ENCODE results near the gene CCDC106. TPM values are rescaled to one million over a fixed set of nuclear protein-coding genes. Genes with fewer than 3 reads are reported as not detected.

The CCDC106 gene
- total RNA-seq, 1 experiment from 2014 or later: 19.9 TPM

DNA sequence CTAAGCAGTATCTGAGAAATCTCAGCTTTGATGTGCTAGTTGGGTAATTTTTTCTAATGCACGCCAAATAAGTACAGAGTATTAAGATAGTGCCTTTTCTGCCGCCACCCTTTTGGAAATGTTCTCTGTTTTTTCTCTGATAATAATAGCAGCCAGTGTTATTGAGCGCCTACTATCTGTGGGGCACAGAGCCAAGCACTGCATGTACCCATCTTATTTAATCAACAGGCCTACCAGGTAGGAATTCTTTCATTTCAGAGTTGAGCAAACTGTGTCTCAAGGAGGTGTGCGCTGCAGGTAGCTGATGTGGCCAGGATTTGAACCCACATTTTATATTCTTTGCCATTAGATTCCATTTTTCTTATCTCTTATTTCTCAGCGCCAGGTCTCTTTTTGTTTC is 28.4 kb downstream of the CCDC106 start:
- Histone ChIP-seq H4K91ac (ENCODE audit: insufficient read length, low read depth, low read length) (no peak overlapping the region), H3K23me2 (ENCODE audit: insufficient read length, low read depth, low read length, poor library complexity, severe bottlenecking) (peaks cover 6% of the 10 kb centered on the region), H3K9me3 (ENCODE audit: control insufficient read depth, low read depth, low read length) (no peaks in the 10 kb centered on the region), H3K79me1 (ENCODE audit: insufficient read depth, low read depth, low read length, poor library complexity, severe bottlenecking) (peaks cover 18% of the 10 kb centered on the region), H4K8ac (replicated peaks; ENCODE audit: insufficient read length, low read depth, low read length) (no peak overlapping the region), H3K27me3 (ENCODE audit: insufficient read depth, low read length) (no peaks in the 10 kb centered on the region), H3T11ph (ENCODE audit: low read length) (no peak overlapping the region), H2BK12ac (ENCODE audit: insufficient read length, low read depth, low read length) (no peak overlapping the region), H2AK5ac (ENCODE audit: insufficient read length, low read length) (no peak overlapping the region), H4K20me1 (ENCODE audit: control insufficient read depth, insufficient read depth, insufficient read length) (no peaks in the 10 kb centered on the region), H2BK15ac (ENCODE audit: low read depth, low read length) (no peak overlapping the region), H3K23ac (ENCODE audit: insufficient read length, low read depth, low read length) (no peak overlapping the region), H3K14ac (ENCODE audit: insufficient read depth, low read length) (no peak overlapping the region), H2BK20ac (ENCODE audit: low read depth, low read length, poor library complexity, severe bottlenecking) (no peak overlapping the region), H3K4me2 (ENCODE audit: insufficient read depth, insufficient read length, low read length) (peak overlapping the region; percentile 77), H3K56ac (ENCODE audit: insufficient read length, low read depth, low read length) (no peak overlapping the region), H2BK5ac (ENCODE audit: insufficient read length, low read length) (no peak overlapping the region), H3K27ac (ENCODE audit: insufficient read length, low read depth, low read length) (no peak overlapping the region), H3K9ac (ENCODE audit: extremely low read depth, insufficient read length, low read length) (no peak overlapping the region), H3K18ac (ENCODE audit: insufficient read length, low read depth, low read length) (no peak overlapping the region), H2BK120ac (ENCODE audit: low read depth, low read length, poor library complexity, severe bottlenecking) (no peak overlapping the region), H3K79me2 (ENCODE audit: insufficient read depth, low read length) (peaks cover 19% of the 10 kb centered on the region; the same call in 1 of the 2 replicates), H3K4me1 (ENCODE audit: insufficient read depth, low read length) (no peaks in the 10 kb centered on the region), H2AFZ (ENCODE audit: low read length) (no peak overlapping the region), H3K4ac (ENCODE audit: low read depth, low read length) (no peak overlapping the region), H4K5ac (ENCODE audit: insufficient read length, low read depth, low read length) (no peak overlapping the region)
- peaks cover 23 to 58% (median 53%) of the 10 kb centered on the region in 3 experiments; a peak in 6 of 7 replicates for H3K36me3 Mint-ChIP-seq (ENCODE audit: insufficient read depth in 1 of 3, low read depth in 3 of 3)
- H3K27ac Mint-ChIP-seq: no peak overlapping the region
- no peaks in the 10 kb centered on the region; a peak in 1 of 5 replicates for H3K9me3 Mint-ChIP-seq
- TF ChIP-seq, protein P1, sequence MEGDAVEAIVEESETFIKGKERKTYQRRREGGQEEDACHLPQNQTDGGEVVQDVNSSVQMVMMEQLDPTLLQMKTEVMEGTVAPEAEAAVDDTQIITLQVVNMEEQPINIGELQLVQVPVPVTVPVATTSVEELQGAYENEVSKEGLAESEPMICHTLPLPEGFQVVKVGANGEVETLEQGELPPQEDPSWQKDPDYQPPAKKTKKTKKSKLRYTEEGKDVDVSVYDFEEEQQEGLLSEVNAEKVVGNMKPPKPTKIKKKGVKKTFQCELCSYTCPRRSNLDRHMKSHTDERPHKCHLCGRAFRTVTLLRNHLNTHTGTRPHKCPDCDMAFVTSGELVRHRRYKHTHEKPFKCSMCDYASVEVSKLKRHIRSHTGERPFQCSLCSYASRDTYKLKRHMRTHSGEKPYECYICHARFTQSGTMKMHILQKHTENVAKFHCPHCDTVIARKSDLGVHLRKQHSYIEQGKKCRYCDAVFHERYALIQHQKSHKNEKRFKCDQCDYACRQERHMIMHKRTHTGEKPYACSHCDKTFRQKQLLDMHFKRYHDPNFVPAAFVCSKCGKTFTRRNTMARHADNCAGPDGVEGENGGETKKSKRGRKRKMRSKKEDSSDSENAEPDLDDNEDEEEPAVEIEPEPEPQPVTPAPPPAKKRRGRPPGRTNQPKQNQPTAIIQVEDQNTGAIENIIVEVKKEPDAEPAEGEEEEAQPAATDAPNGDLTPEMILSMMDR (conservative IDR thresholded peaks at IDR 0.05): no peak
- H3K4me1 Mint-ChIP-seq: peaks cover 30 to 36% of the 10 kb centered on the region in 2 experiments
- no peaks in the 10 kb centered on the region for H3K27me3 Mint-ChIP-seq (ENCODE audit: low read depth)
- DNase-seq: no peak
- peak overlapping the region; percentile 94 to 98 for H3K4me3 Mint-ChIP-seq
- no CpG with 5 or more reads among the region's 5 CpGs for WGBS (ENCODE audit: extremely low coverage, insufficient read length, low lambda C conversion rate)

All from H9 (cell line).